GM03348 (cell line): Measurements from ENCODE around the gene AATF.

Source experiments
- DNase-seq: peaks from one replicate; pipeline ENCODE4 v3.0.0; 2012; ENCODE audit warnings: low spot score

The AATF gene

DNA sequence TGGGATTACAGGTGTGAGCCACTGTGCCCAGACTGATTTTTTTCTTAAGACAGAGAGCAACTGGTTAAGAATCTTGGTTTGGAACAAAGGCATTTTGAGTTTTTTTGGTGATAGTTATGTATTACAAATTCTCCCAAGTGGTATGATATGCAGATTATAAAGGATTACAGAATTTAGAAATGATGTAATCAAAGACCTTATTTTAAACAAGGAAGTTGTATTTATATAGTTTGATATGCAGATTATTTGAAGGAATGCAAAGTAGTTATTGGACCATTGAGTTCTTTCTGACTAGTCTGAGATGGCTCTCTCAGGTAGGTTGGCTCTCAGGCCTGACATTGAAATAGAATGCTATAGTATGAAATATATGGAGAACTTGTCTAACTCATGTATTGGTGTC, 34.9 kb downstream of the AATF start:
- no peak for DNase-seq

DNA sequence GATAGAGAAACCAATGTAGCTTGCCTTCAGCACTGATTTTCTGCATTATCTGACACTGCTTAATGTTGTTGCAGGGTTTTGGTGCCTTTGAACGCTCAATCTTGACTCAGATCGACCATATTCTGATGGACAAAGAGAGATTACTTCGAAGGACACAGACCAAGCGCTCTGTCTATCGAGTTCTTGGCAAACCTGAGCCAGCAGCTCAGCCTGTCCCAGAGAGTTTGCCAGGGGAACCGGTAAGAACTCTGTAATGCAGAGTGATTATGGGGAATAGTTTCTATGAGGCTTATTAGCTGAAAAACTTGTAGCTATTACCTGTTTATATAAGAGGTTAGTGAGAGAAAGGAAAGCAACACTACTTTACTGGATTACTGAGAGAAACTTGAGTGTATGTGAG, 40.4 kb downstream of the AATF start:
- DNase-seq: no peak

DNA sequence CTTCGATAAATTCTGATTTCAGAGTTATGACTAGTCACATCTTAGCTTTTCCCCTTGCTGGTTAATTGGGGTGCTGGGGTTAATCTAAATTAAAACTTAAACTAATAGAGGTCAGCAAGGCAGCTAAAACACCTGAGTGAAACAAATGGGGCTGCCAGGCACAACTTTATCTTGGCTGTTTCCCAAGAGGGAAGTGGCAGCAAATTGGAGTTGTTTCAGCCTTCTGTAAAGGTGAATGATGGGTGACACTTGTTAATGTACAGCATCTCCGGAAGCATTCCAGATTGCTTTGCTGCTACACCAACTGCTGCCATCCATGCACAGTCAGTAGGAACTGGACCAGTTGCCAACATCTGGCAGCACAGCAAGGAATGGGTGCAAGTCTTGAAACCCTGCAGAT, 43.9 kb downstream of the AATF start:
- DNase-seq: no peak

GRCh38 chr17:36993227-36993626, 44.5 kb downstream of the AATF start:
- no peak for DNase-seq

- DNase-seq: peak; percentile 41
Observed at GRCh38 chr17:36994438-36994837, 45.7 kb downstream of the AATF start.

GRCh38 chr17:36999471-36999870, 50.7 kb downstream of the AATF start:
- DNase-seq: no peak

GRCh38 chr17:37016780-37017179, 68.0 kb downstream of the AATF start:
- DNase-seq: no peak

DNA sequence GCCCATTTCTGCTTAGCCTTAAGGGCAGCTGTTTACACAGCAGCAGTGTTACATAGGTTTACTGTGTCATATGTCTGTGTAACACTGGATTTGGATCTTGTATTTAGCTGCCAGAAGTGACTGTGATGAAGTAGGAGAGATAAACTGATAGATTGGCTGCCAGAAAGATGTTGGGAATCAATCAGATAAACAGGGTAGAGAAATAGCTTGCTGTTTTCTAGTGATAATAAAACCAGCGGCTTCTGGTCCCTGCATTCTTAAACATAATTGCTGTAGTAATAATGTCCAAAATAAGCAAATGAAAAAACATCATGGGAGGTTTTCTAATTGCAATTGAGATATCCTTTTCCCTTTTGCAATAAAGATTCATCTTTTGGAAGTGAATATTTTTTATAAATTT, 68.7 kb downstream of the AATF start:
- DNase-seq: no peak

GRCh38 chr17:37019117-37019740, 70.5 kb downstream of the AATF start:
- no peak for DNase-seq

DNA sequence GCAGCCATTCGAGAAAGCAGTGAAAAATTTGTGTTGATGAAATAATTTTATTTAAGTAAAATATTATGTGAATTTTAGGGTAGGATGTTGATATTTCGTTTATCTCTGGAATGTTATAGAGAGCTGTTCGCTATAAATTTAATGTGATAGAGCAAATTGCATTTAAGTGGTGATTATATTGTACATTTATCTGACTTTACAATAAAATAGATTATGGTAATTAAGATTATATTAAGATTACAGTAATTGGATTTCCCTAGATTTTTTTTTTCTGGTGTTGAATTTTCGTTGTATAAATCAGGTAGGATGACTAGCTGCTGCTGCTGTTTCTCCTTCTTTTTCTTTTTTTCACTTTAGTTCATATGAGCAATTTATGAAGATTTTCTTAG, 71.0 kb downstream of the AATF start:
- DNase-seq: no peak

DNA sequence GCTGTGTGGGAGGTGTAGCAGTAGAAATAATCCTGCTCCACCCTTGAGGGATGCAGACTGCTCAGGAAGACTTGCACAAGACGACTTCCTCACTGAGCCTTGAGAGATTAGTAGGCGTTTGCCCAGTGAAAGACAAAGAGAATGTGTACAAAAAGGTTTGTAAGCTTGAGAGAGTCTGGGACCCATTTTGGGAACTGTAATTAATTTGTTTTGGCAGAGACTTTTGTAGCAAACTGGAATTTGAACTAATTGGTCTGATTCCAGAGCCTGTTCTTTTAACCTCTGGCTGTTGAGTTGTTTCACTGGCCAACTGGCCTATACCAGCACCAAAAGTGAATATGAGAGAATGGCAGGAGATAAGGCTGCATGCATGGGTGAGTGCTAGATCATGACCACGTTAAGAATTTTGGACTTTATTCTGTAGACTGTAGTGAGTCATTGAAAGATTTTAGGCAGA, 75.5 kb downstream of the AATF start:
- DNase-seq: no peak

DNA sequence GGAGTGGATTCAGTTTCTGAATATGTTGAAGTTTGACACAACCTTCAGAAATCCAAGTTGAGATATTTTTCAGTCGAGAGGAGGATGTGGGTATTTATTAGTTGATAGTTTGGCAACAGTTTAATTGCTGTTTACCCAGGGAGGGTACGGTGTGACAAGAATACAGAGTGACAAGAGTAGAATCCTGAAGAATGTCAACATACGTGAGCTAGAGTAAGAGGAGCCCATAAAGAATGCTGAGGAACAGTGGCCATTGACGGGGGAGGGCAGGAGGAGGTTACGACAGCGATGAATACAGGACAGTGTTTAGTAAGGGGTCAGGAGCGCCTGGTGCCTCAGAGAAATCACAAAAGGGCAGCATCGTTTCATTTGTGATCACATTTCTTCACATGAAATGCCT, 76.5 kb downstream of the AATF start:
- no peak for DNase-seq

DNA sequence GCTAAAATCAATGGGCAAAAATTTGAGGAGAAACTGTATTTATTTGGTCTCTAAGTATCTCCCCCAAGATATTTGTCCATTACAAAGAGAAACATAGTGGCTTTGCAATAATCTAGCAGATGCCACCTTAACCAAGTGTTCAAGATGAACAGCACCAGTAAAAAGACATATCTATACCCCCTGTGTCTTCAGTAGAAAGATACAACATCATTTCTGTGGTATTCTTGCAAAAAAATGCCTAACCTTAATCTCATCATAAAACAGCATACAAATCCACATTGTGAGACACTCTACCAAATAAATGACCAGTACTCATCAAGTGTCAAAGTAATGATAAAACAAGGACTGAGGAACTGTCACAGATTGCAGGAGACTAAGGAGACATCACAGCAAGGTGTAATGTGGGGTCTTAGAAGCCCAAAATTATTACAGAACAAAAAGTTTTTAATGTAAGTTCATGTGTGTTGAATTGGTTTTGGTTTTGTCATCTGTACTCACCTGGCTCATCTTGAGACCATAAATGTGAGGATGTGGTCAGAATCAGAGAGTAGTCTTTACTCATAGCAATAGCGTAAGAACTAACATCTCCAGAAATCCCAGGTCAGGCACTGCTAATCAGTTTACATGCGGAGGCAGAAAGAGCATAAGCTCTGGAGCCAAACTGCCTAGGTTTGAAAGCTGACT, 77.2 kb downstream of the AATF start:
- DNase-seq: no peak

GRCh38 chr17:37026531-37026869, 77.7 kb downstream of the AATF start:
- no peak for DNase-seq

- DNase-seq: no peak
Observed at GRCh38 chr17:37028040-37028439, 79.3 kb downstream of the AATF start.

- no peak for DNase-seq
Observed at GRCh38 chr17:37031493-37032083, 82.8 kb downstream of the AATF start.

GRCh38 chr17:37037590-37038155, 88.9 kb downstream of the AATF start:
- DNase-seq: no peak

DNA sequence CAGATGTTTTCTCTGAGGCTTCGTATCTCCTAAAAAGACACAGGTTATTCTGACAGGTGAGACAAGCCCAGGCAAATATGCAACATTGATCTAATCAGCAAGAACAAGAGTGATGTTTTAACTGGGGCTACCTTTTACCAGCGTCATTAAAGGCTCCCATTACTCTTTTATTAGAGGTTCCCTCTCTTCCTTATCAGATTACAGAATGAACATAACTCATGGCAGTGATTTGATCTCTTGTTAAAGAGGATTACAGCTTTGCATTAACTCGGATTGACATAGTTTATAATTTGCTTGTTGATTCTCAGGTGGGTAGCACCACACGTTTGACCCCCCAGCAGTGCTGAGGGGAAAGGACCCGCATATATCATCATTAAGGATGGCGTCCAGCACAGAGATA, 90.5 kb downstream of the AATF start:
- DNase-seq: no peak

GRCh38 chr17:37041932-37042331, 93.2 kb downstream of the AATF start:
- no peak for DNase-seq

DNA sequence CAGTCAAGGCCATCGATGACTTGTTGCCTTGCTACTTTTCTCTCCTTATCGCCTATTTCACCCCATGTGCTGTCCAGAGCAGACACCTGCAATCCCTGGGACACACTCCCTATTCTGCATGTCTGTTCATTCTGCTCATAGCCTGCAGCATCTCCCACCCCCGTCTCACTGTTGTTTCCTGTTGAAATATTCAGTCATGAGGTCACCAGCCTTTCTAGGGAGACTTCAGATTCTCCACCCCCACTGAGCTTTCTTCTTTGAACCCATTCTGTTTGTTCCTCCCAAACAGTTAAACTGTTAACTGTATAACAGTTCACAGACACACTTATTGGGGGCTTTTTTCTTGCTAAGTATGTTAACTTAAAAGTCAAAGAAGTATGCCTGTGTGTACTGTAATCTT, 94.4 kb downstream of the AATF start:
- no peak for DNase-seq

DNA sequence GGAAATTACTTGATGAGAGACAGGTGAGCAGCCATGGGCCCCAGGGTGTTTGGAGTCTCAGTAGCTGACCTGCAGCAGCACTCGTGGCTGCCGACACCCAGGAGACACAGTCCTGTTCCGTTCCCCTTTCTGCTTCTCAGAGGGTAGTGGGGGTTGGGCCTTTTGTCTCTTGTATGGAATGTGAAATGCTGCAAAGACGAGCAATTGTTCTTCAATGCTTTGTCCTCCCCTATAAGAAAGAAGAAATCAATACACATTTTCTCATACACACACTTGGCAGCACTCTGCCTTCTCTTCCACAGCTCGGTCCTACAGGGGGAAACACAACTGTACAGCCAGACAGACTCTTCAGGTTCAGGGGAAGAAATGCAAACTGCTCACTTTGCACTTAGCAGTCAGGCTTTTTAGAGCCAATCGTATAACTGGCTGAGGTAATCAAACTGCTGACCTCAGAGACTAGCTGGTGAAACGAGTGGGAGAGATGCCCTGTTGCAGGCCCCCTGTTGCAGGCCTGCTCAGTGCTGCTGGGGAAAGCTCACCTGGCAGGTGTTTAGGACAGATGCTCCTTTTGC, 96.7 kb downstream of the AATF start:
- no peak for DNase-seq

DNA sequence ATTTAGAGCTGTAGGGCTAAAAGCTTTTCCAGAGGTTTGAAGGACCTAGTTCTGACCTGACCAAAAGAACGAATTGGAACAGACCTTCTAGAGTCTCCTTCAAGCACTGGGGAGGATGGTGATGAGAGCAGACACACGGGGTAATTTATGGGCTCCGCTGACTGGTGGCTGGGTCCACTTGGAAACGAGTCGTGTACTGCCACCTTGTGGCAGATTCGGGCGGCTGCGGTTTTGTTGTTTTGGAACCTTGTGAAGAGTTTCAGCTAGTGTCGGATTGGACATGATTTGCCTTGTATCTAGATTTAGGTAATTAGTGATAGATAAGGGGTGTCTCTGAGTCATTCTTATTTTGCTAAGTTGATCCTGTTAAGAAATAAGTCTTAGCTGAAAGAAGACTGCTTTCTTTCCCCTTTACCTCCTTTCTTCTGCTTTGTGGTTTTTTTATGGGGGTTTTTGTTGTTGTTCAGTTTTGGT, 98.9 kb downstream of the AATF start:
- peak; percentile 85 for DNase-seq

DNA sequence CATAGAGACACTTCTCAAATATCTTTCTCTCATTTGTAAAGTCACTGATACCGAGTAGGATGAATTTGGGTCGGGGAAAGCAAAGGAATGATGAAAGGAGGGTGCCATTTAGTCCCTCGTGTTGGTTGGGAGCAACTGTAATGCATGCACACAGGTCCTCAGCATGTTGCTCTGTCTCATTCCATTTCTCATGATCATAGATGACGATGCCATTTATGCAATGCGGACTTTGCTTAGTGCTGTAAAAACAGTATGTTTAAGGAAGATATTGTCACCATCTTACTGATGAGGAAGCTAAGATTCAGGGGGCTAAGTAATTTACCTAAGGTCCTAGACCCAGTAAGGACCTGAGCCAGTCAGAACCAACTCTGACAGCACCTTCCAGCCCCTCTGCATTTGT, 100.1 kb downstream of the AATF start:
- DNase-seq: no peak
